Type B pancreatic cell (in vitro differentiated cells): ENCODE data around the gene FAT4. TPM values are rescaled to one million over a fixed set of nuclear protein-coding genes. Genes with fewer than 3 reads are reported as not detected.

ENCODE experiments used
- DNase-seq: peaks from one replicate; pipeline ENCODE4 v3.0.0; 2021; ENCODE audit warnings: mixed read lengths; ENCODE audit not compliant: unreplicated experiment; ENCODE audit errors: extremely low spot score
- H3K27ac Mint-ChIP-seq: 2 replicates; pipeline ENCODE4 v1.8.0; 2021; ENCODE audit warnings: mild to moderate bottlenecking, mixed read lengths
- H3K27me3 Mint-ChIP-seq: 2 replicates; pipeline ENCODE4 v1.8.0; 2021; ENCODE audit warnings: mixed read lengths
- H3K36me3 Mint-ChIP-seq: 2 replicates; pipeline ENCODE4 v1.8.0; 2021; ENCODE audit warnings: mixed read lengths
- H3K4me1 Mint-ChIP-seq: one replicate; pipeline ENCODE4 v1.8.0; 2021; ENCODE audit warnings: mixed read lengths; ENCODE audit not compliant: unreplicated experiment
- H3K4me3 Mint-ChIP-seq: 2 replicates; pipeline ENCODE4 v1.8.0; 2021; ENCODE audit warnings: mild to moderate bottlenecking, mixed read lengths
- H3K9me3 Mint-ChIP-seq: 2 replicates; pipeline ENCODE4 v1.8.0; 2021; ENCODE audit warnings: mixed read lengths
- total RNA-seq: library from RNA; stranded (reverse); gene quantifications from 2 replicates; pipeline ENCODE4 v1.2.1, GENCODE V29; 2021; ENCODE audit warnings: low replicate concordance
- TF ChIP-seq, protein P1 (sequence below): fragments of 200-600 bp; sonication (generic); conservative IDR thresholded peaks from 2 replicates; pipeline ENCODE4 v1.5.0; 2021; ENCODE audit warnings: antibody characterized with exemption, mild to moderate bottlenecking

Gene FAT4
- total RNA-seq, 1 donor from 2014 or later = 21.3 TPM

DNA sequence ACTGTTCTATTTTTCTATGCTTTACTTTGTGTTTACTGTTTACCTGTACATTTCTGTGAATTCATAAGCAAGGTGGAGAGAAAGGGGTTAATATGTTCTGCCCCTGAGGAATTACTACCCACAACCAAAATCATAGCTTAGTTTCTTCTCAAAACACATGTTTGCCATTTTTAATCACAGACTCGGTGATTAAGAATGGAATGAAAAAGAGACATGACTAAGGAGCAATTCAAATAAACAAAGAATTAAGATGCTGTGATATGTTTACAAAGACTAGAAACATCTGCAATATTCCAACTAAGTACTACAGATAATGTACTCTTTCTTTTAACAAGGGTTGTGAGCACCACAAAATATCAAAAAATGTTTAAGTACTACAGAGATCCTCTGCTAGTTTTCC, 11.7 kb upstream of the FAT4 start:
- Mint-ChIP-seq H3K27me3 (no peaks in the 10 kb centered on the region), H3K4me1 (no peaks in the 10 kb centered on the region), H3K9me3 (no peaks in the 10 kb centered on the region), H3K27ac (no peak overlapping the region), H3K36me3 (no peaks in the 10 kb centered on the region), H3K4me3 (no peak overlapping the region)
- no peak for DNase-seq
- TF ChIP-seq, protein P1, sequence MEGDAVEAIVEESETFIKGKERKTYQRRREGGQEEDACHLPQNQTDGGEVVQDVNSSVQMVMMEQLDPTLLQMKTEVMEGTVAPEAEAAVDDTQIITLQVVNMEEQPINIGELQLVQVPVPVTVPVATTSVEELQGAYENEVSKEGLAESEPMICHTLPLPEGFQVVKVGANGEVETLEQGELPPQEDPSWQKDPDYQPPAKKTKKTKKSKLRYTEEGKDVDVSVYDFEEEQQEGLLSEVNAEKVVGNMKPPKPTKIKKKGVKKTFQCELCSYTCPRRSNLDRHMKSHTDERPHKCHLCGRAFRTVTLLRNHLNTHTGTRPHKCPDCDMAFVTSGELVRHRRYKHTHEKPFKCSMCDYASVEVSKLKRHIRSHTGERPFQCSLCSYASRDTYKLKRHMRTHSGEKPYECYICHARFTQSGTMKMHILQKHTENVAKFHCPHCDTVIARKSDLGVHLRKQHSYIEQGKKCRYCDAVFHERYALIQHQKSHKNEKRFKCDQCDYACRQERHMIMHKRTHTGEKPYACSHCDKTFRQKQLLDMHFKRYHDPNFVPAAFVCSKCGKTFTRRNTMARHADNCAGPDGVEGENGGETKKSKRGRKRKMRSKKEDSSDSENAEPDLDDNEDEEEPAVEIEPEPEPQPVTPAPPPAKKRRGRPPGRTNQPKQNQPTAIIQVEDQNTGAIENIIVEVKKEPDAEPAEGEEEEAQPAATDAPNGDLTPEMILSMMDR = no peak

DNA sequence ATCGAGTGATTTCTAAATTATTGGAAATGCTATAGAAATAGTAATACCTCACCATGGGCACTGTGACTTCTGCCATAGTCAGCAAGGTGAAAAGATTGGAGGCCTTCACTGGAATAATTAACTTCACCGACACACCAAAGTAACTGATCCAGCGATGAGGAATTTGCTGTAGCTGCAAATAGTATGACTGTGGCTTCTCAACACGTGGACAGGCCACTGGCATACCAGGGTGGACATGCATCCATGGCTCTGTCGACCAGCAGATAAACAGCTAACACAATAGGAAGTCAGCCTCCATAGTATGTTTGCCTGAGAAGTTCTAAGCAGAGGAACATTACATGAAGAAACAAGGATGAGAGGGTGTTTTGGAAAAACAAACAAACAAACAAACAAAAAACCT, 10.9 kb upstream of the FAT4 start:
- no peaks in the 10 kb centered on the region for H3K4me1 Mint-ChIP-seq
- H3K9me3 Mint-ChIP-seq = no peaks in the 10 kb centered on the region
- H3K4me3 Mint-ChIP-seq = no peak overlapping the region
- TF ChIP-seq, protein P1 = no peak
- no peaks in the 10 kb centered on the region for H3K36me3 Mint-ChIP-seq
- DNase-seq = no peak
- no peak overlapping the region for H3K27ac Mint-ChIP-seq
- H3K27me3 Mint-ChIP-seq = no peaks in the 10 kb centered on the region

DNA sequence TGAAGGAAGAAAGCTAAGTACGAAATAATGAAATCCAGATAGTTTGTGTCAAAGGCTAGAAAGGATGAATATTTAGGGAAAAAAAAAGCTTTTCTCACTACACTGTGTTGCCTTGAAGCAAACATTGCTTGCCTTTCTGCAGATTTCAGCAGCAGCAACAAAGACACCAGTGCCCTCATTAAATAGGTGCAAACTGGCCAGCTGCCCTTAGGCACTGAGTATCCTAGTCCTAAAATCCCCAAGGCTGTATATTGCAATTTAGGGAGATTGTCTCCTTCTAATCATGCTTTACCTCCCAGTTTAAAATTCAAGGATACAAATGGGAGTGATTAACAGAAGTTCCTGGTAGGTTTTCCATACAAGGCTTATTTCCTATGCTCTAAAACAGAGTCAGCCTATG, 8.6 kb upstream of the FAT4 start:
- H3K4me1 Mint-ChIP-seq = no peaks in the 10 kb centered on the region
- DNase-seq = no peak
- H3K36me3 Mint-ChIP-seq = no peaks in the 10 kb centered on the region
- H3K4me3 Mint-ChIP-seq = no peak overlapping the region
- H3K27ac Mint-ChIP-seq = no peak overlapping the region
- peaks cover 5% of the 10 kb centered on the region for H3K27me3 Mint-ChIP-seq
- TF ChIP-seq, protein P1 = no peak
- no peaks in the 10 kb centered on the region for H3K9me3 Mint-ChIP-seq

DNA sequence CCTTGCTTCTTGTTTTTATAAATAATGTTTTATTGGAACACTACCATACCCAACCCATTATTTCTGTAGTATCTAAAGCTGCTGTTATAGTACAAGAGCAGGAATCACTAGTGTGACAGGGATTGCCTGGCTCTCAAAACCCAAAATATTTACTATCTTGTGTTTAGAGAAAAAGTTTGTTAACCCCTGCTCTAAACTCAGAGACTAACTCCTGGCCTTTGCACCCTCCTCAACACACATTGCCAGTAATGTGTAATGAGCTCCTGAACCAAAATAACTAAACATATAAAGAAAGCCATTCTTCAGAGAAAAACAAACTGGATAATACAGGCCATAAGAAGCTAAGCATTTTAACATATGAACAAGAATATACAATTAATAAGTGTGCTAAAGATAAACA, 8.2 kb upstream of the FAT4 start:
- Mint-ChIP-seq H3K4me1 (no peaks in the 10 kb centered on the region), H3K36me3 (no peaks in the 10 kb centered on the region), H3K27ac (no peak overlapping the region), H3K4me3 (no peak overlapping the region), H3K27me3 (peaks cover 10% of the 10 kb centered on the region), H3K9me3 (no peaks in the 10 kb centered on the region)
- TF ChIP-seq, protein P1 = no peak
- DNase-seq = no peak

DNA sequence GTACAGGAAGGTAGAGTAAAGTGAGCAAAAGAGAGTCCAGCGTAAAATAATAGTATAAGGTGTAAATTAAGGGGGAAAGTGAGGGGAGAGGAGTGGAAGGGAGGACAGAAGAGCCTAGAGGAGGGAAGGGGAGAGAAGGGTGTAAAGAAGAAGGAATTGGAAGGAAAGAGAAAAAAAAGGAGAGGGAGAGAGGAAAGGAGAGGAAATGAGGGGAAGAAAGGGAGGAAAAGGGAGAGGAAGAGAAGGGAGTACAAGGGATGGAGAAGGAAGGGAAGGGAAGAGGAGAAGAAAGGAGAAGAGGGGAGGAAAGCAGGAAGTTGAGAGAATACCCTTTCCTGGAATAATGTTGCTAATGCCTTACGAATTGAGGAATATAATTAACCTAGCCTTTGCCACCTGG, 3.3 kb upstream of the FAT4 start:
- Mint-ChIP-seq H3K4me3 (no peak overlapping the region), H3K9me3 (no peaks in the 10 kb centered on the region), H3K27ac (no peak overlapping the region), H3K4me1 (peaks cover 8% of the 10 kb centered on the region), H3K36me3 (no peaks in the 10 kb centered on the region), H3K27me3 (peaks cover 32% of the 10 kb centered on the region)
- TF ChIP-seq, protein P1 = no peak
- DNase-seq = no peak

DNA sequence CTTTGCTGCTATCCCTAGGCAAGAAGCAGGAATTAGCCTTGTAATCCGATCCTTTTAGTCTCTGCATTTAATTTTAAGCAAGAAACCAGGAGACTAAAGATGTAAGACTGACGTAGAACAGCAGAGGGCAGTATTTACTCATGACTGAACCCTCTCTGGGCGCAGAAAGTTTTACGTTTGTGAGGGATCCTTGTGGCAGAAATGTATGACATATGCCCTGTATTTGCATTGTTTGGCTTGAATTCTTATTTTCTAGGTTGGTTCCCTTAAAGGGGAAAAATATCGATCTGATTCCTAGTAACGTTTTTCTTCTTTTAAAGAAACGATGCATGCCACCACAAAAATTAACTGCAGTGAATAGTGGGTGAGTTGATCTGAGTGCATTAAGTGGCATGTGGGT, 1.3 kb upstream of the FAT4 start:
- DNase-seq = peak; percentile 69
- Mint-ChIP-seq H3K9me3 (no peaks in the 10 kb centered on the region), H3K27me3 (peaks cover 52% of the 10 kb centered on the region), H3K27ac (peak overlapping the region; percentile 44), H3K36me3 (peaks cover 10% of the 10 kb centered on the region), H3K4me3 (peak overlapping the region; percentile 89), H3K4me1 (peaks cover 8% of the 10 kb centered on the region)
- TF ChIP-seq, protein P1 = peak; percentile 95
